NT2/D1 (cell line): Measurements from ENCODE around the gene TMEM92.

Source experiments
- DNase-seq: peaks from one replicate; pipeline ENCODE4 v3.0.0-alpha.2; 2011; ENCODE audit warnings: low read depth, low spot score
- H3K27me3 ChIP-seq: 2 replicates; pipeline ENCODE4 v1.6.0; 2011; ENCODE audit warnings: mild to moderate bottlenecking; ENCODE audit not compliant: insufficient read length, insufficient read depth
- H3K36me3 ChIP-seq: 2 replicates; pipeline ENCODE4 v1.6.1; 2011; ENCODE audit warnings: mild to moderate bottlenecking, low read length, mixed read lengths; ENCODE audit not compliant: insufficient read depth, insufficient read length
- H3K4me1 ChIP-seq: 2 replicates; pipeline ENCODE4 v1.5.1; 2011; ENCODE audit not compliant: insufficient read depth, insufficient read length
- H3K4me3 ChIP-seq: 2 replicates; pipeline ENCODE4 v1.5.1; 2011; ENCODE audit warnings: low read depth; ENCODE audit not compliant: insufficient read length
- H3K9ac ChIP-seq: 2 replicates; pipeline ENCODE4 v1.6.0; 2011; ENCODE audit warnings: low read depth; ENCODE audit not compliant: insufficient read length
- H3K9me3 ChIP-seq: 2 replicates; pipeline ENCODE4 v1.5.1; 2011; ENCODE audit warnings: mild to moderate bottlenecking, low read length; ENCODE audit not compliant: insufficient read depth
- SUZ12 ChIP-seq: IDR thresholded peaks from 2 replicates; pipeline ENCODE4 v1.6.1; 2011; ENCODE audit not compliant: insufficient read length, insufficient read depth; ENCODE audit errors: extremely low read depth
- YY1 ChIP-seq: IDR thresholded peaks from 2 replicates; pipeline ENCODE4 v1.6.1; 2011; ENCODE audit not compliant: insufficient read length, insufficient read depth
- ZNF274 ChIP-seq: IDR thresholded peaks from 2 replicates; pipeline ENCODE4 v1.6.1; 2011; ENCODE audit warnings: mild to moderate bottlenecking, low read depth, low read length

Gene TMEM92

DNA sequence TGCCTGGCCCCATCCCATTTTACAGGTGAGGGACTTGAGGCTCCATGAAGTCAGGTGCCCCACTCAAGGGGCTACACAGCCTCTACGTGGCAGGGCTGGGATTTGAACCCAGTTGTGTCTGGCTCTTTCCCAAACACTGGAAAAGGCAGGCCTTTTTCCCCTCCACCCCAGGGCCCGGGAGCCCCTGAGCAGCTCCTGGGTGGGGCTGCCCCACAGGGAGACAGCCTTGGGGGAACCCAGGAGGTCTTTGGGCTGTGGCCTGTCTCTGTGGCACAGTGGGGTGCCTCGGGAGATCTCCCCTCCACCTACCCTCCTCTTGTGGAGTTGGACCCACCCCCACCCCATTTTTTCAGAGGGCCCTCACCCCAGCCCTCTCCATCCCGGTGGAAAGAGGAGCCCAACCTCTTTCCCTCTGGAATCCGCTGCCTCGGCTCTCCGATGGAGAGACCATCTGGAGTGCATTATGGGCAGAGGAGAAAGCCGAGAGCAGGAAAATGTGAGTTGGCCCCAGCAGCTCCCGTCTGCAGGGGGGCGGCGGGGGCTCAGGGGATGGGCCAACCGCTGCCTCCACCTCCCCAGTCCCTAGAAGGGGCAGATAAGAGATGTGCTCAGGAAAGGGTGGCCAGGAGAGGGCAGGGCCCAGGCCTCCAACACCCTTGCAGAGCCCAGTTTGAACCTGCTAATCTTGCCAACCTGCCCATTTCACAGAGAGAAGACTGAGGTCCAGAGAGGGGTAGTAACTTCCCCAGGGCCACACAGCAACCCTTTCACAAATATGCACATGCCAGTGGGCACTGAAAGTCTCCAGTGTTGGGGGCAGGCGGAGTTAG is 15.4 kb upstream of the TMEM92 start:
- Histone ChIP-seq H3K9me3 (no peaks in the 10 kb centered on the region), H3K4me3 (no peak overlapping the region), H3K9ac (no peak overlapping the region), H3K27me3 (no peaks in the 10 kb centered on the region), H3K4me1 (peaks cover 43% of the 10 kb centered on the region), H3K36me3 (no peaks in the 10 kb centered on the region)
- no peak for TF ChIP-seq ZNF274
- no peak for TF ChIP-seq SUZ12
- TF ChIP-seq YY1, result no peak
- DNase-seq, result no peak

- Histone ChIP-seq H3K27me3 (no peaks in the 10 kb centered on the region), H3K9me3 (no peaks in the 10 kb centered on the region), H3K36me3 (no peaks in the 10 kb centered on the region), H3K9ac (peak overlapping the region; percentile 33), H3K4me1 (peaks cover 45% of the 10 kb centered on the region), H3K4me3 (no peak overlapping the region)
- TF ChIP-seq SUZ12 (no peak), ZNF274 (no peak), YY1 (no peak)
- no peak for DNase-seq
Observed at GRCh38 chr17:50259477-50260324, 14.6 kb upstream of the TMEM92 start.

GRCh38 chr17:50260501-50260911 is 13.8 kb upstream of the TMEM92 start:
- Histone ChIP-seq H3K9ac (peak overlapping the region; percentile 34), H3K4me3 (no peak overlapping the region), H3K27me3 (no peaks in the 10 kb centered on the region), H3K9me3 (no peaks in the 10 kb centered on the region), H3K36me3 (no peaks in the 10 kb centered on the region), H3K4me1 (peaks cover 53% of the 10 kb centered on the region)
- no peak for TF ChIP-seq SUZ12
- no peak for TF ChIP-seq ZNF274
- no peak for TF ChIP-seq YY1
- DNase-seq, result no peak

GRCh38 chr17:50261051-50261915 is 13.0 kb upstream of the TMEM92 start:
- Histone ChIP-seq H3K27me3 (no peaks in the 10 kb centered on the region), H3K4me1 (peaks cover 54% of the 10 kb centered on the region), H3K4me3 (no peak overlapping the region), H3K9me3 (no peaks in the 10 kb centered on the region), H3K9ac (no peak overlapping the region), H3K36me3 (no peaks in the 10 kb centered on the region)
- no peak for DNase-seq
- TF ChIP-seq YY1 (no peak), ZNF274 (no peak), SUZ12 (no peak)

DNA sequence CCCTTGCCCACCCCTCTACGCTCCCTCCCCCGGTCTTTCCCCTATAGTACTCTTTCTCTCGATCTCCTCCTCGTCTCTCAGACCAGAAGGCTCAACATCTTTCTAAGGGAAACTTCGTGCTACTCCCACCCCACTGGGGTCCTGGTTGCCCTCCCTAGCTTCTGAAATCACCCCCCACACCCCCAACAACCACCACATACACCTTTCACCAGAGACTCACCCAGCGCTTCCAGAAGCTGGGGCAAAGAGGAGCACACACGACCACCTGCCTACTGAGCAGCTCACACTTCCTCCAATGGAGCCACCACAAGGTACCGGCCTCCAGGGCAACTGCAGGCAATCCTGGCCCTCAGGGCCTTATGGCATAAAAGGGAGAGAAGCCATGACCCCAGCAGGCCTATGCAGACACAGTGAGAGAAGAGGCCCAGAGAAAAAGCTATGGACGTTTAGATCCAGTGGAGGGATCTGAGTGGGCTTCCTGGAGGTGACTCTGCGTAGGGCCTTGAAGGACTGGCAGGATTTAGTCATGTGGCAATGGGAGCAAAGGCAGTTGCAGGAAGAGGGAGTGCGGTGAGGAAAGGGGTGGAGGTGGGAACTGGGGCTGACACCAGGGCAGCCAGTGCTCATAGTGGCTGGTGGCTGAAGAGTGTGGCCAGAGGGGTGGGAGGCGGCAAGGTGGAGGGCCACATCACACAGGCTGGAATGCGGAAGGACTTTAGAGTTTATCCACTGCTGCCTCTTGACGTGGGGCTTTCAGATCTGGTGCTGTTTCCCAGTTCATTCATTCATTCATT is 12.1 kb upstream of the TMEM92 start:
- no peak for TF ChIP-seq ZNF274
- no peak for TF ChIP-seq YY1
- no peak for TF ChIP-seq SUZ12
- no peak overlapping the region for H3K4me3 ChIP-seq
- peaks cover 61% of the 10 kb centered on the region for H3K4me1 ChIP-seq
- no peaks in the 10 kb centered on the region for H3K9me3 ChIP-seq
- H3K27me3 ChIP-seq, result no peaks in the 10 kb centered on the region
- no peak overlapping the region for H3K9ac ChIP-seq
- no peak for DNase-seq
- H3K36me3 ChIP-seq, result no peaks in the 10 kb centered on the region

GRCh38 chr17:50263331-50264262 is 10.7 kb upstream of the TMEM92 start:
- H3K36me3 ChIP-seq, result no peaks in the 10 kb centered on the region
- H3K4me3 ChIP-seq, result peak overlapping the region; percentile 48
- H3K4me1 ChIP-seq, result peaks cover 58% of the 10 kb centered on the region
- TF ChIP-seq SUZ12, result no peak
- TF ChIP-seq ZNF274, result no peak
- H3K9me3 ChIP-seq, result no peaks in the 10 kb centered on the region
- no peaks in the 10 kb centered on the region for H3K27me3 ChIP-seq
- H3K9ac ChIP-seq, result peak overlapping the region; percentile 77
- no peak for DNase-seq
